Uterus (tissue), 2 donors: ENCODE measurements around the gene COG6.

Source experiments
- POLR2A ChIP-seq, 2 donors: fragments of 450-650 bp; IDR thresholded peaks; one replicate each; pipeline ENCODE4 v1.6.1; 2016; ENCODE audit warnings: antibody characterized with exemption in 2 of 2, mild to moderate bottlenecking in 1 of 2, moderate library complexity in 1 of 2
- TF ChIP-seq, protein P1 (sequence below), 4 experiments: fragments of 200-600 bp in 2 of 4; fragments of 450-650 bp in 2 of 4; sonication (generic) in 2 of 4; IDR thresholded peaks; one replicate each; pipeline ENCODE4 v1.5.1; 2016 to 2019; ENCODE audit warnings: antibody characterized with exemption in 4 of 4, mild to moderate bottlenecking in 2 of 4, moderate library complexity in 1 of 4

GRCh38 chr13:39655041-39655568 lies 357 bp upstream of the COG6 start:
- TF ChIP-seq, protein P1, sequence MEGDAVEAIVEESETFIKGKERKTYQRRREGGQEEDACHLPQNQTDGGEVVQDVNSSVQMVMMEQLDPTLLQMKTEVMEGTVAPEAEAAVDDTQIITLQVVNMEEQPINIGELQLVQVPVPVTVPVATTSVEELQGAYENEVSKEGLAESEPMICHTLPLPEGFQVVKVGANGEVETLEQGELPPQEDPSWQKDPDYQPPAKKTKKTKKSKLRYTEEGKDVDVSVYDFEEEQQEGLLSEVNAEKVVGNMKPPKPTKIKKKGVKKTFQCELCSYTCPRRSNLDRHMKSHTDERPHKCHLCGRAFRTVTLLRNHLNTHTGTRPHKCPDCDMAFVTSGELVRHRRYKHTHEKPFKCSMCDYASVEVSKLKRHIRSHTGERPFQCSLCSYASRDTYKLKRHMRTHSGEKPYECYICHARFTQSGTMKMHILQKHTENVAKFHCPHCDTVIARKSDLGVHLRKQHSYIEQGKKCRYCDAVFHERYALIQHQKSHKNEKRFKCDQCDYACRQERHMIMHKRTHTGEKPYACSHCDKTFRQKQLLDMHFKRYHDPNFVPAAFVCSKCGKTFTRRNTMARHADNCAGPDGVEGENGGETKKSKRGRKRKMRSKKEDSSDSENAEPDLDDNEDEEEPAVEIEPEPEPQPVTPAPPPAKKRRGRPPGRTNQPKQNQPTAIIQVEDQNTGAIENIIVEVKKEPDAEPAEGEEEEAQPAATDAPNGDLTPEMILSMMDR (IDR thresholded peaks at IDR 0.05): no peak
- TF ChIP-seq POLR2A (IDR thresholded peaks at IDR 0.05): no peak
